Measurements from ENCODE around the gene PRIMPOL.

Gene PRIMPOL

DNA sequence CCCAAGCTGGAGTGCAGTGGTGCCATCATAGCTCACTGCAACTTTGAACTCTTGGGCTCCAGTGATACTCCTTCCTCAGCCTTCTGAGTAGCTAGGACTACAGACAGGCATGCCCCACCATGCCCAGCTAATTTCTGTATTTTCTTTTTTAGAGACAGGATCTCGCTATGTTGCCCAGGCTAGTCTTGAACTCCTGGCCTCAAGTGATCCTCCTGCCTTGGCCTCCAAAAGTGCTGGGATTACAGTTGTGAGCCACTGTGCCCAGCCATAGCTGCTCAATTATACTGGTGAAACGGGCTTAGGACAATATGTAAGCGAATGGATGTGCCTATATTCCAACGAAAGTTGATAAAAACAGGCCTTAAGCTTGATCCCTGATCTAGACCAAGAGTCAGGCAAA is 13.4 kb upstream of the PRIMPOL start:
- no peak for TF ChIP-seq GATA2 (IDR thresholded peaks at IDR 0.05; ENCODE audit: low read depth, low read length)

DNA sequence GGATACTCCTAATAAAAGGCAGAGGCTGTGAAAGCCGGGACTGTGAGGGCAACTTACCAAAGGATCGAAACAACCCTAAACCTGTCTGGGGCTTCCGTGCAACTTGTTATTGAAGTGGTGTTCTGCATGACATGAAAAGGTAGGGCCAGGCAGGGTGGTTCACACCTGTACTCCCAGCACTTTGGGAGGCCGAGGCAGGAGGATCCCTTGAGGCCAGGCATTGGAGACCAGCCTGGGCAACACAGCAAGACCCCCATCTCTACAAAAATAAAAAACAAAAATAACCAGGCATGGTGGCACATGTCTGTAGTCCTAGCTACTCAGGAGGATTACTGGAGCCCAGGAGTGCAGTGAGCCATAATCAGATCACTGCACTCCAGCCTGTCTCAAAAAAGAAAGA is 12.6 kb upstream of the PRIMPOL start:
- TF ChIP-seq GATA2 (IDR thresholded peaks at IDR 0.05; ENCODE audit: low read depth, low read length) (no peak), GATA3 (IDR thresholded peaks at IDR 0.05; ENCODE audit: low read depth, low read length) (no peak)

DNA sequence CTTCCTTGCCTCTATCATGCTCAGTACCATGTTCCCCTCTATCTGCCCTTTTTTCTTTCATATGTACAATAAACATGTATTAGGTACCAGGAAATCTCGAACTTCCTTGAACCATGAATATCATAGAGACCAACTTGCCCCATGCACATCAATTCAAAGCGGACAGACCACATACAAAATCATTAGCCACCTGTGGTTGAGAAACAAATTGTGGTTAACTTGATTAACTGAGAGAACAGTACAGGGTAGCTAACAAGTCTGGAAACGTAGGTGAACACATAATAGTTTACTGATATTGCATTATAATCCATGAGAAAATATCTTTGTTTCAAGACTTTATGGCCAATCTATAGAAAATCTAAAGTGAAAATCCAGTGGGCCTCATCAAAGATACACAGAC is 8.5 kb upstream of the PRIMPOL start:
- TF ChIP-seq GATA2 (IDR thresholded peaks at IDR 0.05; ENCODE audit: low read depth, low read length): no peak
- no peak for TF ChIP-seq GATA3 (IDR thresholded peaks at IDR 0.05; ENCODE audit: low read depth, low read length)

DNA sequence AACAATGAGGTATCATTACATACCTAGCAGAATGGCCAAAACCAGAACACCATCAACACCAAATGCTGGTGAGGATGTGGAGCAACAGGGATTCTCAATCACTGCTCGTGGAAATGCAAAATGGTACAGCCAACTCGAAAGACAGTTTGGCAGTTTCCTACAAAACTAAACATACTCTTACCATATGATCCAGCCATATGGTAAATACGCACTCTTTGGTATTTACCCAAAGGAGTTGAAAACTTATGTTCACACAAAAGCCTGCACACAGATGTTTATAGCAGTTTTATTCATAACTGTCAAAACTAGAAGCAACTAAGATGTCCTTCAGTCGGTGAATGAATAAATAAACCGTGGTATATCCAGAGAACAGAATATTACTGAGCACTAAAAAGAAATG is 8.1 kb upstream of the PRIMPOL start:
- no peak for TF ChIP-seq GATA3 (IDR thresholded peaks at IDR 0.05; ENCODE audit: low read depth, low read length)
- TF ChIP-seq GATA2 (IDR thresholded peaks at IDR 0.05; ENCODE audit: low read depth, low read length): no peak

DNA sequence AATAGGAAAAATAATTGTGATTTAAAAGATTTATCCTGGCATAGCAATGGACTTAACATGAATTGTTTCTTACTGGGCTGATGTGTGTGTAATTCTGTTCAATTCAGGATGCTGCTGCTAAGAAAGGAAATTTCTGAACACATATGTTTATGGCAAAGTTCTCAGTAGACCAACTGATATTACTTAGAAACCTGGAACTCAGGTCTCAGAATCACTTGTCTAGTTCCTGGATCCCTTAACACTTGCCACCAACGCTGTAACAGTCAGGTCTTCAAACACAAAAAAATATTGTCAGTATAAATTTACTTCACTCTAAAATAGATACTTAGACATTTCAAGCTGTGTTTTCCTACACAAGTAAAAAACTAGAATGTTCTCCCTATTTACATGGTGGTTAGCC is 5.8 kb upstream of the PRIMPOL start:
- TF ChIP-seq GATA2 (IDR thresholded peaks at IDR 0.05; ENCODE audit: low read depth, low read length) (no peak), GATA3 (IDR thresholded peaks at IDR 0.05; ENCODE audit: low read depth, low read length) (no peak)

DNA sequence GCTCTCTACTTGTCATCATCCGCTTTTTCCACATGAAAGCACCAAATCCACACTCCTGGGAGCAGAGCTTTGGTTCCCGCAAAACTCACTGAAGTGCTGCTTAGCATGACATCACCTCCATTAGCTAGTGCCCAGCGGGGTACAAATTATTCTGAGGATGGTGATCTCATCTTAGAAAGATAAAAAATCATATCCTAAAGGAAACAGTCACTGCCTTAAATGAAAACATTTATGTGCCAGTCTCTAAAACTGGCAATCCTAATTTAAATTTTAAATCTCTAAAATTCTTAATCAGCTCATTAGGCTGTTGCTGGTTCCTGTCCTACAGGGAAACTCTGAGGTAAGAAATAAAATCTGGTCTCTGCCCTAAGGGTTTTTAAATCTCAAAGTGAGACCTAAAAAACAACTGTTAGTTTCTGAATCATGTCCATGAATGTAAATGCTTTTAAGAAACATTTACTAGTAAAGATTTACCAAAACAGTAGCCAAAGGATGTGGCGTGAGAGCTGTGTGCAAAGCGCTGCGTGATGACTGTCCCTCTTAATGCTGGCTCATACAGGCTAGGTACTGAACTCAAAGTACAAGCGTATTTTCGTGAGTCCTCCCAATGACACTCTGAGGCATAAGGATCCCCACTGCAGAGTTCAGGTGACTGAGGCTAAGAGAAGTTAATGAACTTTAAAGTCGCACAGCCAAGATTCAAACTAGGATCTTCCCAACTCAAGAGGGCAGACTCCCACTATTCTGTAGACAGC is 4.8 kb upstream of the PRIMPOL start:
- no peak for TF ChIP-seq GATA2 (IDR thresholded peaks at IDR 0.05; ENCODE audit: low read depth, low read length)
- no peak for TF ChIP-seq GATA3 (IDR thresholded peaks at IDR 0.05; ENCODE audit: low read depth, low read length)

DNA sequence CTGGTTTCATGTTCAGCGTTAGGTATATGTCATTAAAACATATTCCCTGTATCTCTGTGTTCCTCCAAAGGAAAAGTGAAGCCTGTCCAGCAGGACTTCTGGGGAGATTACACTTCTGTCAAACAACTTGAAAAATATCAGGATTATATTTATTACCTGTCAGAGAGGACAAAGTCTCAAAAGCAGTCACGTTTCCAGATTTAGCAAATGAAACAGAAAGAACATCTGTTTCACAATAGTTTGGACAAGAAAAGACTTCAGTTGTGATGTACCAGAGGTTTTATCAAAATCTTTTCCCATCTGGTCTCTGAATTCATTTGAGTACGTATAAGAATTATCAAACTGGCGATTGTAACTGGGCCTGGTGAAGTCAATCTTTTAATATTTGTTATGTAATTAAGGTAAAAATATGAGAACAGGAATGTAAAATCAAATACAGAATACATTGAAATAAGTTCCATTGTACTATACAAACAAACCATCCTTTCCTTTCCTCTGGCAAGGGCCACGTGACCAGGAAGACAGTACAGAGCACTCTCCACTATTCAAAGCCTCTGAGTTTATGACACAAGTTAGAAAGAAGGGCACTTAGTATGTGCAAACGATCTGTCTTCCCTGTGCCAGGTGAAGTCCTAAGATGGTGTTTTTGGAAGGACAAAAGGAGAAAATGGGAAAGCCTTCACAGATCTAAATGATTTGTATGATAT is 3.5 kb upstream of the PRIMPOL start:
- TF ChIP-seq GATA2 (IDR thresholded peaks at IDR 0.05; ENCODE audit: low read depth, low read length): no peak
- no peak for TF ChIP-seq GATA3 (IDR thresholded peaks at IDR 0.05; ENCODE audit: low read depth, low read length)

DNA sequence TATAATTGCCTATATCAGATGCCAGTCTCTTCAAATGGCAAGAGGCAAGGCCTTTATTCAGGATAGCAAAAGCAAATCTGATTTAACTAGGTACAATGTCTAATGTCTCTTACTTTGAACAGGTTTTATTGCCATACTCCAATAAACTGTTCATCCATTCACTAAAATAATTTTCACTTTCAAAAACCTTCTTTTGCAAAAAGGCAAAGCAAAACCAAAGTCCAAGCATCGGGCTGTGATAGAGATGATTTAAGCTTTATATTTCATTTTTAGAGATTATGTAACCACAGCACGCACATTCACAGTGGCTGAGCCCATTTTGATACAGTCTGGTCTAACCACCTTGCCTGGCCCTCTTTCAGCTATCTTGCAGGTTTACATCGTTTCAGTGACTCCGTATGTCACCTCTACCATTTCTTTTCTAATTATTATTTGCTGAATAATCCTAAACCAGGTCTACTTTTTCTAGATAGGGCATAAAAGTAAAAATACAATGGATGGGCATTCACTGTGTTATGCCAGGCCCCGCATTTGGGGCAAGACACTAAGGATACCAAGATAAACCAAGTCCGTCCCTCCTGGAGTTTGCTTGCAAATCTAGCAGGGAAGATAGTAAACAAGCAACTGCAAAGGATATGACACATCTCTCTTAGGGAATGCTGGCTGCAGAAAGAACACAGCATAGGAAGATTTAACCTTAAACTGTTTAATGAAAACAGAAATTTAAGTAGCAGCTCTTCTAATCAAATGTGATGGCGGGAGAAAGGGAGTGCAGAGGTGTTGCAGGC is 2.1 kb upstream of the PRIMPOL start:
- TF ChIP-seq GATA3 (IDR thresholded peaks at IDR 0.05; ENCODE audit: low read depth, low read length) (no peak), GATA2 (IDR thresholded peaks at IDR 0.05; ENCODE audit: low read depth, low read length) (no peak)

DNA sequence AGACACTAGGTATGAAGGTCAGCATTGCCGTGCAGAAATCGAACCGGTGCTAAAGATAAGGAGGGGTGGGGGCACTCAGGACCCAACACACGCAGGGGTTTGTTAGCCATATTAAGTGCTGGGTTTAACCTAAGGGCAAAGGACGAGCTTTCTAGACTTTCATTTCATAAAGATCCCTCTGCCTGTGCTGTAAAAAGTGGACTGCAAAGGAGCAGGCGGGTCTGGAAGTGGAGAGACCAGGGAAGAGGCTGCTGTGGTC is 1.6 kb upstream of the PRIMPOL start:
- no peak for TF ChIP-seq GATA2 (IDR thresholded peaks at IDR 0.05; ENCODE audit: low read depth, low read length)
- no peak for TF ChIP-seq GATA3 (IDR thresholded peaks at IDR 0.05; ENCODE audit: low read depth, low read length)

DNA sequence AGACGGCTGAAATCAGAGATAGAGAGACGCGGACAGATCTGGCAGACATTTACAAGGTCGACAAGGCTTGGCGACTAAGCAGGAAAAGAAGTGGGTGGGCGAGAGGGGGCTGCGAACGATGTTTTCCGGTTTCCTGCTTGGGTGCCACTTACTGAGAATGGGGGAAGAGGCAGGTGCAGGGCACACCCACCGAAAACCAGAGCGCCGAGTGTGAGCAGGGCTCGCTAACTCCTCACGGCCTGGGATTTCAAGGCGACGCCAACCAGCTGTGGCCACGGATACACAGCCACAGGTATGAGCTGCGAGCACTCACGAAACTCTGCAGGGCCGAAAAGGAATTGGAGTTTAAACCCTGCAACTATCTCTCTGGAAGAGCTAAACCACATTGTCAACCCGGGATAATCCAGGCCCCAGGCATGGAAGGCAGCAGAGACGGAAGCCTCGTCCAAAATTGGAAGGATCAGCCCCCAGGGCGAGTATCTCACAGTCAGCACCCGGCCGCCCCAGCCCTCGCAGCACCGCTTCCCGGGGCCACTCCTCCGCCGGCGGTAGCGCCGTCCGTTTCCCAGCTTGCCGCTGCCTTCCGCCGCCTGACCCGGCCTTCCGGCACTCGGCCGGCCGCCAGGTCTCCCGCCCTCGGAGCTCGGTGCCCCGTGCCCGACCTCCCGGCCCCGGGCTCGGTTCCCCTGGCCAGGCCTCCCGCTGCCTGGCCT is 1.1 kb upstream of the PRIMPOL start:
- TF ChIP-seq GATA3 (IDR thresholded peaks at IDR 0.05; ENCODE audit: low read depth, low read length) (no peak), GATA2 (IDR thresholded peaks at IDR 0.05; ENCODE audit: low read depth, low read length) (no peak)

DNA sequence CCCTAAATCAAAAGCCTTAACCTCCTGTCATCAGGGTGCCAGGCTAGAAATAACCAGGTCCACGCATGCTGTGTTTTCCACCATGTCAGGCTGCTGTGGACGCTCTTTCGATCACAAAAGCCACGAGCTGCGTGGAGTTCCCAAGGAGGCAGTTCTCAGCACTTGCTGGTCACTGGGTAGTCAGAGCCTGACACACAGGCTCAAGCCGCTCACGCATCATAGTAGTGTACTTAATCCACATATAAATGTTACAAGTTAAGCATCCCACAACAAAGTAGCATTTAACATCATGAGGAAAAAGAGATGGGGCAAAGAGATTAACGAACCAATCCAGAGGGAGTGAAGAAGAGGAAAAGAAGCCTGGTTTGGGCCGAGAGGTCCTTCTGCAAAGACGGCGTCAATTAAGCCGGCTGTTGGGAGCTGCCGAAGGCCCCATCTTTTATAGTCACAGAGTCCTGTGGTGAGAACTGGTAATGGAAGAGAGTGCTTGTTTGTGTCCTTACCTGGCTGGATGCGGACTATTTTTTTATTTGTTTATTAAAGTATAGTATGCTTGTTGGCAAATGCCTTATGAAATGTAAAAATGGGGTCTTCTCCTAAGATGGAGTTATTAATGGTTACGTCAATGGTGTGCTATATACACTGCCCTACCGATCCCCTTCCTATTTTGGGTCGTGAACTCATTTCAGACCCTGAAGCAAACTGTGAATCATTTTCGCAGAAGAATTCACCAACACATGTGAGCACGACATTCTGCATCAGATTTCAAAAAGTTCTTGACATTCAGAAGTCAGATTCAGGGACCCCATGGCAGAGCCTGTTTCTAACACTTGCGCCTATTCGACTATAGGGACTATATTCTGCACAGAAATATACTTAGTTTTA is 675 bp downstream of the PRIMPOL start:
- TF ChIP-seq GATA2 (IDR thresholded peaks at IDR 0.05; ENCODE audit: low read depth, low read length) (no peak), GATA3 (IDR thresholded peaks at IDR 0.05; ENCODE audit: low read depth, low read length) (no peak)

DNA sequence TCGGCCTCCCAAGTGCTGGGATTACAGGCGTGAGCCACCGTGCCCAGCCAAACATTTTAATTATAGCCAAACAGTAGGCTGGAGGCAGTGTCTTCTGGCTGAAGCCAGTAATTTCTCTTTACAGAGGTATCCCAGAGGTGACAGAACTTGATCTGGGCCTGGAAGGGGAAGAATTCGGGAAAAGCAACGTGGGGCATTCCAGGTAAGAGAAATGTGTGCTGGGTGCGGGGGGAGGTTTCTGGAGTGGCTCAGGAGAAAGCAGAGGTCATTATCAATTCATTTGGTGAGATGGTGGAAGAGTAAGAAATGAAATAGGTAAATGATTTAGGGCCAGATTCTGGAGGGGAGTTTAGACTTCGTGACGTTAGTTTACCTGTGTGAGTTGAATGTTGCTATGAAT is 2.4 kb downstream of the PRIMPOL start:
- TF ChIP-seq GATA2 (IDR thresholded peaks at IDR 0.05; ENCODE audit: low read depth, low read length): no peak
- TF ChIP-seq GATA3 (IDR thresholded peaks at IDR 0.05; ENCODE audit: low read depth, low read length): no peak

DNA sequence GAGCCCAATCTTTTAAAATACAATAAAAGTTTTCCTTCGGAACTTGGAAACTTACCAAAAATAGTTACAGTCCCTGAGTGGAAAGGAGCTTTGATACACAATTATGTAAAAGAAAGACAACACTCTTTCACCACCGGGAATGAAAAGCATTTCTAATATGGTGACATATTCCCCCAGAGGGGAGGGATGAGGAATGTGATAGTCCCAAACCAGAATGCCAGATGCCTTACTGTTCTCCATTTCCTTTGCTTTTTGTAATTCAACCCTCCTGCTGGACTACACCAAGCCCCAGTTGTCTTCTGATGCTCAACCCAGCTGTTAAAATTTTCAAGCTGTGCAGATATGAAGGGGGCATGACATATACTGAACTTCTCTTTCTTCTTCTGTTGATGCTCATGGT is 4.1 kb downstream of the PRIMPOL start:
- TF ChIP-seq GATA2 (IDR thresholded peaks at IDR 0.05; ENCODE audit: low read depth, low read length): no peak
- TF ChIP-seq GATA3 (IDR thresholded peaks at IDR 0.05; ENCODE audit: low read depth, low read length): no peak
